ENCODE results near the gene NKD2.
A peak's percentile ranks its signal among the peaks of the same experiment; 100 is the strongest.
"Not testable (repeated sequence)": the region's sequence is repeated elsewhere in the genome, so short reads cannot be mapped to it uniquely, and the experiment has no call there.

NKD2 gene

GRCh38 chr5:979100-979817, 29.3 kb upstream of the NKD2 start:
- DNase-seq: peak; percentile 40

GRCh38 chr5:980001-980588, 28.5 kb upstream of the NKD2 start:
- peak; percentile 65 for DNase-seq

GRCh38 chr5:980966-981365, 27.6 kb upstream of the NKD2 start:
- peak; percentile 45 for DNase-seq

- peak; percentile 49 for DNase-seq
These were observed 27.1 kb upstream of the NKD2 start for GRCh38 chr5:981456-981855.

GRCh38 chr5:982377-983237, 26.0 kb upstream of the NKD2 start:
- peak; percentile 43 for DNase-seq

- DNase-seq: peak; percentile 38
These were observed 25.4 kb upstream of the NKD2 start for GRCh38 chr5:983238-983524.

GRCh38 chr5:983568-983967, 25.0 kb upstream of the NKD2 start:
- peak; percentile 34 for DNase-seq

GRCh38 chr5:984774-985173, 23.8 kb upstream of the NKD2 start:
- no peak for DNase-seq

GRCh38 chr5:987761-988160, 20.8 kb upstream of the NKD2 start:
- DNase-seq: no peak

GRCh38 chr5:988322-988721, 20.3 kb upstream of the NKD2 start:
- no peak for DNase-seq

- peak; percentile 49 for DNase-seq
These were observed 18.6 kb upstream of the NKD2 start for GRCh38 chr5:989961-990530.

- DNase-seq: peak; percentile 31
These were observed 16.9 kb upstream of the NKD2 start for GRCh38 chr5:991472-992267.

GRCh38 chr5:994272-994607, 14.4 kb upstream of the NKD2 start:
- no peak for DNase-seq

GRCh38 chr5:994821-995220, 13.8 kb upstream of the NKD2 start:
- no peak for DNase-seq

GRCh38 chr5:995318-995717, 13.3 kb upstream of the NKD2 start:
- DNase-seq: peak; percentile 26

- DNase-seq: peak; percentile 42
These were observed 11.6 kb upstream of the NKD2 start for GRCh38 chr5:997001-997474.

GRCh38 chr5:997711-998110, 10.9 kb upstream of the NKD2 start:
- DNase-seq: peak; percentile 18

- DNase-seq: no peak
These were observed 10.2 kb upstream of the NKD2 start for GRCh38 chr5:998246-999031.

- no peak for DNase-seq
These were observed 9.5 kb upstream of the NKD2 start for GRCh38 chr5:999032-999501.

GRCh38 chr5:999724-1000123, 8.9 kb upstream of the NKD2 start:
- DNase-seq: no peak

GRCh38 chr5:1000329-1000728, 8.3 kb upstream of the NKD2 start:
- no peak for DNase-seq

- not testable (repeated sequence) for DNase-seq
These were observed 7.8 kb upstream of the NKD2 start for GRCh38 chr5:1000831-1001230.

All from right forelimb (tissue), 1 donor.